ENCODE results near the gene NEK8. TPM values are rescaled to one million over a fixed set of nuclear protein-coding genes. Genes with fewer than 3 reads are reported as not detected.
A peak's percentile ranks its signal among the peaks of the same experiment; 100 is the strongest.

Gene NEK8
- total and polyA plus RNA-seq, 9 of the 15 experiments (the other 6 are each of a cell fraction or from before 2014, with no cell fraction given): 0.98 to 16.6 (median 4.6) TPM

- TF ChIP-seq ATF4 (CRISPR knock-in tag; IDR thresholded peaks at IDR 0.05) (peak; percentile 8; the same call in 1 of the 2 replicates), NONO (IDR thresholded peaks at IDR 0.05; ENCODE audit: low read depth in 2 of 2, low read length in 1 of 2) (peak in 1 of 2 experiments; percentile 95; a peak in 2 of 4 replicates), VEZF1 (CRISPR knock-in tag; IDR thresholded peaks at IDR 0.05) (peak; percentile 7), RCOR1 (IDR thresholded peaks at IDR 0.05; ENCODE audit: borderline replicate concordance in 1 of 2, low read depth in 2 of 2, low read length in 2 of 2) (peak; percentile 6 to 68; a peak in 2 of 4 replicates), ZMIZ1 (IDR thresholded peaks at IDR 0.05; ENCODE audit: low read depth in 2 of 2, low read length in 2 of 2) (peak in 1 of 2 experiments; percentile 60; a peak in 2 of 4 replicates), GATA2 (CRISPR knock-in tag; IDR thresholded peaks at IDR 0.05) (peak; percentile 89), REST (IDR thresholded peaks at IDR 0.05; ENCODE audit: borderline replicate concordance) (peak; percentile 93), REST (CRISPR knock-in tag; IDR thresholded peaks at IDR 0.05; ENCODE audit: low read depth) (peak; percentile 62; the same call in 1 of the 2 replicates), HDAC8 (tag; IDR thresholded peaks at IDR 0.05) (0 out of 2 replicates have a peak, but pooled peaks have one; percentile 12), PTBP1 (IDR thresholded peaks at IDR 0.05; ENCODE audit: low read depth, low read length) (0 out of 2 replicates have a peak, but pooled peaks have one; percentile 51)
These were observed 14.9 kb downstream of the NEK8 start, which contains the start of gene TRAF4 (continued) for GRCh38 chr17:28743243-28744103.

Measured in K562 (cell line).